ENCODE data around the gene UCK2.

DNA sequence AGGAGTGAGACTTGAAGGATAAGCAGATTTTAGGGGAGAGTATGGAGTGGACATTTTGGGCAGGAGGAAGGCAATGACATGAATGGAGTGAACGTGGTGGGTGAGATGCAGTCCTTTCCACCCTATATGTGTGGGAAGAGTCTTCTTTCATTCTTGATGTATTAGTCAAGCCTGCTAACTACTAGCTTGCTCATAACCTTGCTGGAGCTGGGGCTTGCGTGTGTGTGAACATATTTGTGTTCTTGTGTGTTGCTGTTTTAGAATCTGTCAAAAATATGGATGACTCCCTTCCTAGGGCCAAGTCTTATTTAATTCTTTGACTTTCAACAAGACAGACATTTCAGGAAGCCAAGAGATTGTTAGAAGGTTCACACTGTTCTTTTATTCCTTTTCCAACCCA is 132.7 kb downstream of the UCK2 start:
- TF ChIP-seq EP300 (IDR thresholded peaks at IDR 0.05; ENCODE audit: borderline replicate concordance): no peak
- no peak for TF ChIP-seq YY1 (IDR thresholded peaks at IDR 0.05; ENCODE audit: low read depth)
- TF ChIP-seq CEBPB (IDR thresholded peaks at IDR 0.05): no peak
- no peak for TF ChIP-seq TAF1 (IDR thresholded peaks at IDR 0.05; ENCODE audit: low read depth)
- no peak for TF ChIP-seq EGR1 (IDR thresholded peaks at IDR 0.05)
- TF ChIP-seq, protein P1, sequence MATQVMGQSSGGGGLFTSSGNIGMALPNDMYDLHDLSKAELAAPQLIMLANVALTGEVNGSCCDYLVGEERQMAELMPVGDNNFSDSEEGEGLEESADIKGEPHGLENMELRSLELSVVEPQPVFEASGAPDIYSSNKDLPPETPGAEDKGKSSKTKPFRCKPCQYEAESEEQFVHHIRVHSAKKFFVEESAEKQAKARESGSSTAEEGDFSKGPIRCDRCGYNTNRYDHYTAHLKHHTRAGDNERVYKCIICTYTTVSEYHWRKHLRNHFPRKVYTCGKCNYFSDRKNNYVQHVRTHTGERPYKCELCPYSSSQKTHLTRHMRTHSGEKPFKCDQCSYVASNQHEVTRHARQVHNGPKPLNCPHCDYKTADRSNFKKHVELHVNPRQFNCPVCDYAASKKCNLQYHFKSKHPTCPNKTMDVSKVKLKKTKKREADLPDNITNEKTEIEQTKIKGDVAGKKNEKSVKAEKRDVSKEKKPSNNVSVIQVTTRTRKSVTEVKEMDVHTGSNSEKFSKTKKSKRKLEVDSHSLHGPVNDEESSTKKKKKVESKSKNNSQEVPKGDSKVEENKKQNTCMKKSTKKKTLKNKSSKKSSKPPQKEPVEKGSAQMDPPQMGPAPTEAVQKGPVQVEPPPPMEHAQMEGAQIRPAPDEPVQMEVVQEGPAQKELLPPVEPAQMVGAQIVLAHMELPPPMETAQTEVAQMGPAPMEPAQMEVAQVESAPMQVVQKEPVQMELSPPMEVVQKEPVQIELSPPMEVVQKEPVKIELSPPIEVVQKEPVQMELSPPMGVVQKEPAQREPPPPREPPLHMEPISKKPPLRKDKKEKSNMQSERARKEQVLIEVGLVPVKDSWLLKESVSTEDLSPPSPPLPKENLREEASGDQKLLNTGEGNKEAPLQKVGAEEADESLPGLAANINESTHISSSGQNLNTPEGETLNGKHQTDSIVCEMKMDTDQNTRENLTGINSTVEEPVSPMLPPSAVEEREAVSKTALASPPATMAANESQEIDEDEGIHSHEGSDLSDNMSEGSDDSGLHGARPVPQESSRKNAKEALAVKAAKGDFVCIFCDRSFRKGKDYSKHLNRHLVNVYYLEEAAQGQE (IDR thresholded peaks at IDR 0.05; ENCODE audit: low read depth): no peak
